ENCODE measurements around the gene PCED1B.

GRCh38 chr12:47107446-47107845, 28.0 kb downstream of the PCED1B start:
- no peak for TF ChIP-seq CTCF (IDR thresholded peaks at IDR 0.05)
- no peak for TF ChIP-seq EZH2 (IDR thresholded peaks at IDR 0.05)

All from neural progenitor cell (in vitro differentiated cells).